HepG2 (cell line): ENCODE results near the gene ZBTB7A. TPM values are rescaled to one million over a fixed set of nuclear protein-coding genes. Genes with fewer than 3 reads are reported as not detected.

Experiments
- GABPB1 ChIP-seq: IDR thresholded peaks from 2 replicates; pipeline ENCODE4 v1.6.1; 2016; ENCODE audit warnings: mild to moderate bottlenecking, missing genetic modification reagents, moderate library complexity, missing compliant biosample characterization
- GATAD2A ChIP-seq: IDR thresholded peaks from 2 replicates; pipeline ENCODE4 v1.6.1; 2016
- HOXA9 ChIP-seq: sonication (generic); formaldehyde crosslinking; IDR thresholded peaks from 2 replicates; pipeline ENCODE4 v1.8.1; 2022; ENCODE audit warnings: missing genetic modification reagents, mild to moderate bottlenecking, moderate library complexity, borderline replicate concordance
- KDM1A ChIP-seq: IDR thresholded peaks from 2 replicates; pipeline ENCODE4 v1.6.1; 2016; ENCODE audit warnings: missing compliant biosample characterization
- KLF16 ChIP-seq, 2 experiments: sonication (generic) in 1 of 2; formaldehyde crosslinking in 1 of 2; IDR thresholded peaks; 2 replicates each; pipeline versions ENCODE4 v1.6.1 to v1.8.0; 2016 to 2023; ENCODE audit warnings: missing genetic modification reagents in 2 of 2, missing compliant biosample characterization in 1 of 2
- NCOA1 ChIP-seq: sonication (generic); formaldehyde crosslinking; IDR thresholded peaks from 2 replicates; pipeline ENCODE4 v1.9.0; 2021; ENCODE audit warnings: missing genetic modification reagents
- SIN3A ChIP-seq: IDR thresholded peaks from 2 replicates; pipeline ENCODE4 v1.6.1; 2011; ENCODE audit warnings: low read depth, mild to moderate bottlenecking, control low read depth, low read length, borderline replicate concordance
- SP1 ChIP-seq, 2 experiments: fragments of 450-650 bp in 1 of 2; sonication (generic) in 1 of 2; formaldehyde crosslinking in 1 of 2; IDR thresholded peaks; 2 replicates each; pipeline versions ENCODE4 v1.4.0 to v1.6.1; 2016 to 2020; ENCODE audit warnings: missing genetic modification reagents in 1 of 2
- UBTF ChIP-seq: sonication (generic); formaldehyde crosslinking; IDR thresholded peaks from 2 replicates; pipeline ENCODE4 v1.4.0; 2020; ENCODE audit warnings: mild to moderate bottlenecking, missing genetic modification reagents
- XBP1 ChIP-seq: sonication (generic); formaldehyde crosslinking; IDR thresholded peaks from 2 replicates; pipeline ENCODE4 v1.5.0; 2020; ENCODE audit warnings: missing genetic modification reagents
- ZNF720 ChIP-seq: sonication (generic); formaldehyde crosslinking; IDR thresholded peaks from 2 replicates; pipeline ENCODE4 v1.4.0; 2020; ENCODE audit warnings: missing genetic modification reagents
- polyA plus RNA-seq, 8 experiments: library from polyadenylated mRNA; depleted of rRNA in 3 of 8; stranded (reverse) in 7 of 8; unstranded in 1 of 8; fragments of >200 nt; fragmentation: Illumina TruSeq in 4 of 8; extraction: Trizol in 4 of 8; gene quantifications; 2 replicates each; pipeline versions ENCODE4 v1.2.1 to v1.2.3, GENCODE V29; 2011 to 2016; ENCODE audit warnings: low read depth in 4 of 8, missing spikeins in 1 of 8, mixed read lengths in 1 of 8; ENCODE audit not compliant: insufficient read depth in 1 of 8
- total RNA-seq, 5 experiments: library from RNA; depleted of rRNA; stranded (reverse); fragments of >200 nt; fragmentation: Illumina TruSeq; extraction: Trizol; gene quantifications; 2 replicates each; pipeline ENCODE4 v1.2.3, GENCODE V29; 2016; ENCODE audit warnings: low read depth in 1 of 5
- TF ChIP-seq, protein P1 (sequence below): sonication (generic); formaldehyde crosslinking; IDR thresholded peaks from 2 replicates; pipeline ENCODE4 v1.4.0; 2020; ENCODE audit warnings: missing genetic modification reagents
- TF ChIP-seq, protein P2 (sequence below): sonication (generic); formaldehyde crosslinking; IDR thresholded peaks from 2 replicates; pipeline ENCODE4 v1.5.0; 2020; ENCODE audit warnings: mild to moderate bottlenecking, missing genetic modification reagents
- TF ChIP-seq, protein P3 (sequence below): sonication (generic); formaldehyde crosslinking; IDR thresholded peaks from 2 replicates; pipeline ENCODE4 v1.4.0; 2020; ENCODE audit warnings: low read depth, missing genetic modification reagents

ZBTB7A gene
- total and polyA plus RNA-seq, 2 of the 13 experiments (the other 11 are each of a cell fraction or from before 2014, with no cell fraction given): 3.6 to 4.0 TPM

GRCh38 chr19:4063369-4064148 is 3.1 kb downstream of the ZBTB7A start (continued):
- TF ChIP-seq, protein P1, sequence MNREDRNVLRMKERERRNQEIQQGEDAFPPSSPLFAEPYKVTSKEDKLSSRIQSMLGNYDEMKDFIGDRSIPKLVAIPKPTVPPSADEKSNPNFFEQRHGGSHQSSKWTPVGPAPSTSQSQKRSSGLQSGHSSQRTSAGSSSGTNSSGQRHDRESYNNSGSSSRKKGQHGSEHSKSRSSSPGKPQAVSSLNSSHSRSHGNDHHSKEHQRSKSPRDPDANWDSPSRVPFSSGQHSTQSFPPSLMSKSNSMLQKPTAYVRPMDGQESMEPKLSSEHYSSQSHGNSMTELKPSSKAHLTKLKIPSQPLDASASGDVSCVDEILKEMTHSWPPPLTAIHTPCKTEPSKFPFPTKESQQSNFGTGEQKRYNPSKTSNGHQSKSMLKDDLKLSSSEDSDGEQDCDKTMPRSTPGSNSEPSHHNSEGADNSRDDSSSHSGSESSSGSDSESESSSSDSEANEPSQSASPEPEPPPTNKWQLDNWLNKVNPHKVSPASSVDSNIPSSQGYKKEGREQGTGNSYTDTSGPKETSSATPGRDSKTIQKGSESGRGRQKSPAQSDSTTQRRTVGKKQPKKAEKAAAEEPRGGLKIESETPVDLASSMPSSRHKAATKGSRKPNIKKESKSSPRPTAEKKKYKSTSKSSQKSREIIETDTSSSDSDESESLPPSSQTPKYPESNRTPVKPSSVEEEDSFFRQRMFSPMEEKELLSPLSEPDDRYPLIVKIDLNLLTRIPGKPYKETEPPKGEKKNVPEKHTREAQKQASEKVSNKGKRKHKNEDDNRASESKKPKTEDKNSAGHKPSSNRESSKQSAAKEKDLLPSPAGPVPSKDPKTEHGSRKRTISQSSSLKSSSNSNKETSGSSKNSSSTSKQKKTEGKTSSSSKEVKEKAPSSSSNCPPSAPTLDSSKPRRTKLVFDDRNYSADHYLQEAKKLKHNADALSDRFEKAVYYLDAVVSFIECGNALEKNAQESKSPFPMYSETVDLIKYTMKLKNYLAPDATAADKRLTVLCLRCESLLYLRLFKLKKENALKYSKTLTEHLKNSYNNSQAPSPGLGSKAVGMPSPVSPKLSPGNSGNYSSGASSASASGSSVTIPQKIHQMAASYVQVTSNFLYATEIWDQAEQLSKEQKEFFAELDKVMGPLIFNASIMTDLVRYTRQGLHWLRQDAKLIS (CRISPR knock-in tag): no peak
- TF ChIP-seq UBTF: peak; percentile 54
- 0 out of 2 replicates have a peak, but pooled peaks have one; percentile 31 for TF ChIP-seq SIN3A
- TF ChIP-seq NCOA1 (CRISPR knock-in tag): no peak
- TF ChIP-seq KDM1A: peak; percentile 71; the same call in 1 of the 2 replicates
- TF ChIP-seq, protein P2, sequence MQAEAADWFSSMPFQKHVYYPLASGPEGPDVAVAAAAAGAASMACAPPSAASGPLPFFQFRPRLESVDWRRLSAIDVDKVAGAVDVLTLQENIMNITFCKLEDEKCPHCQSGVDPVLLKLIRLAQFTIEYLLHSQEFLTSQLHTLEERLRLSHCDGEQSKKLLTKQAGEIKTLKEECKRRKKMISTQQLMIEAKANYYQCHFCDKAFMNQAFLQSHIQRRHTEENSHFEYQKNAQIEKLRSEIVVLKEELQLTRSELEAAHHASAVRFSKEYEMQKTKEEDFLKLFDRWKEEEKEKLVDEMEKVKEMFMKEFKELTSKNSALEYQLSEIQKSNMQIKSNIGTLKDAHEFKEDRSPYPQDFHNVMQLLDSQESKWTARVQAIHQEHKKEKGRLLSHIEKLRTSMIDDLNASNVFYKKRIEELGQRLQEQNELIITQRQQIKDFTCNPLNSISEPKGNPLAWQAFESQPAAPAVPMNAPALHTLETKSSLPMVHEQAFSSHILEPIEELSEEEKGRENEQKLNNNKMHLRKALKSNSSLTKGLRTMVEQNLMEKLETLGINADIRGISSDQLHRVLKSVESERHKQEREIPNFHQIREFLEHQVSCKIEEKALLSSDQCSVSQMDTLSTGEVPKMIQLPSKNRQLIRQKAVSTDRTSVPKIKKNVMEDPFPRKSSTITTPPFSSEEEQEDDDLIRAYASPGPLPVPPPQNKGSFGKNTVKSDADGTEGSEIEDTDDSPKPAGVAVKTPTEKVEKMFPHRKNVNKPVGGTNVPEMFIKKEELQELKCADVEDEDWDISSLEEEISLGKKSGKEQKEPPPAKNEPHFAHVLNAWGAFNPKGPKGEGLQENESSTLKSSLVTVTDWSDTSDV (CRISPR knock-in tag): no peak
- TF ChIP-seq, protein P3, sequence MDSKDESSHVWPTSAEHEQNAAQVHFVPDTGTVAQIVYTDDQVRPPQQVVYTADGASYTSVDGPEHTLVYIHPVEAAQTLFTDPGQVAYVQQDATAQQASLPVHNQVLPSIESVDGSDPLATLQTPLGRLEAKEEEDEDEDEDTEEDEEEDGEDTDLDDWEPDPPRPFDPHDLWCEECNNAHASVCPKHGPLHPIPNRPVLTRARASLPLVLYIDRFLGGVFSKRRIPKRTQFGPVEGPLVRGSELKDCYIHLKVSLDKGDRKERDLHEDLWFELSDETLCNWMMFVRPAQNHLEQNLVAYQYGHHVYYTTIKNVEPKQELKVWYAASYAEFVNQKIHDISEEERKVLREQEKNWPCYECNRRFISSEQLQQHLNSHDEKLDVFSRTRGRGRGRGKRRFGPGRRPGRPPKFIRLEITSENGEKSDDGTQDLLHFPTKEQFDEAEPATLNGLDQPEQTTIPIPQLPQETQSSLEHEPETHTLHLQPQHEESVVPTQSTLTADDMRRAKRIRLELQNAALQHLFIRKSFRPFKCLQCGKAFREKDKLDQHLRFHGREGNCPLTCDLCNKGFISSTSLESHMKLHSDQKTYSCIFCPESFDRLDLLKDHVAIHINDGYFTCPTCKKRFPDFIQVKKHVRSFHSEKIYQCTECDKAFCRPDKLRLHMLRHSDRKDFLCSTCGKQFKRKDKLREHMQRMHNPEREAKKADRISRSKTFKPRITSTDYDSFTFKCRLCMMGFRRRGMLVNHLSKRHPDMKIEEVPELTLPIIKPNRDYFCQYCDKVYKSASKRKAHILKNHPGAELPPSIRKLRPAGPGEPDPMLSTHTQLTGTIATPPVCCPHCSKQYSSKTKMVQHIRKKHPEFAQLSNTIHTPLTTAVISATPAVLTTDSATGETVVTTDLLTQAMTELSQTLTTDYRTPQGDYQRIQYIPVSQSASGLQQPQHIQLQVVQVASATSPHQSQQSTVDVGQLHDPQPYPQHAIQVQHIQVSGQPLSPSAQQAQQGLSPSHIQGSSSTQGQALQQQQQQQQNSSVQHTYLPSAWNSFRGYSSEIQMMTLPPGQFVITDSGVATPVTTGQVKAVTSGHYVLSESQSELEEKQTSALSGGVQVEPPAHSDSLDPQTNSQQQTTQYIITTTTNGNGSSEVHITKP (CRISPR knock-in tag): peak; percentile 47; the same call in 1 of the 2 replicates
- TF ChIP-seq GABPB1: peak; percentile 39; the same call in 1 of the 2 replicates
- TF ChIP-seq HOXA9 (CRISPR knock-in tag): no peak
- no peak for TF ChIP-seq KLF16 (CRISPR knock-in tag; IDR thresholded peaks at IDR 0.05)
- TF ChIP-seq ZNF720 (CRISPR knock-in tag): no peak
- no peak for TF ChIP-seq SP1 (IDR thresholded peaks at IDR 0.05)
- no peak for TF ChIP-seq SP1 (CRISPR knock-in tag; IDR thresholded peaks at IDR 0.05)
- no peak for TF ChIP-seq XBP1 (CRISPR knock-in tag)
- peak; percentile 49 for TF ChIP-seq GATAD2A (CRISPR knock-in tag)
